Amniotic epithelial cell (primary cell): Measurements from ENCODE around the gene CDH4.

Experiments
- DNase-seq: peaks from one replicate; pipeline ENCODE4 v3.0.0-alpha.2; 2010; ENCODE audit warnings: low read depth

The CDH4 gene

GRCh38 chr20:61693055-61693600 is 441.1 kb downstream of the CDH4 start:
- DNase-seq: no peak

- no peak for DNase-seq
Observed at GRCh38 chr20:61694682-61695081, 442.6 kb downstream of the CDH4 start.

- DNase-seq: no peak
Observed at GRCh38 chr20:61695741-61696140, 443.7 kb downstream of the CDH4 start.

GRCh38 chr20:61696181-61696735 is 444.2 kb downstream of the CDH4 start:
- no peak for DNase-seq

- DNase-seq: no peak
Observed at GRCh38 chr20:61697666-61698597, 445.9 kb downstream of the CDH4 start.

GRCh38 chr20:61698598-61699494 is 446.8 kb downstream of the CDH4 start:
- DNase-seq: no peak

GRCh38 chr20:61699495-61700374 is 447.7 kb downstream of the CDH4 start:
- DNase-seq: no peak

- no peak for DNase-seq
Observed at GRCh38 chr20:61700595-61701140, 448.6 kb downstream of the CDH4 start.

GRCh38 chr20:61701401-61701800 is 449.3 kb downstream of the CDH4 start:
- DNase-seq: no peak

GRCh38 chr20:61701802-61702201 is 449.7 kb downstream of the CDH4 start:
- no peak for DNase-seq

GRCh38 chr20:61702246-61702645 is 450.2 kb downstream of the CDH4 start:
- no peak for DNase-seq

- DNase-seq: no peak
Observed at GRCh38 chr20:61704661-61705060, 452.6 kb downstream of the CDH4 start.

GRCh38 chr20:61705386-61706258 is 453.6 kb downstream of the CDH4 start:
- no peak for DNase-seq

GRCh38 chr20:61706259-61706961 is 454.3 kb downstream of the CDH4 start:
- no peak for DNase-seq

GRCh38 chr20:61708891-61709290 is 456.8 kb downstream of the CDH4 start:
- DNase-seq: no peak

GRCh38 chr20:61710108-61710507 is 458.0 kb downstream of the CDH4 start:
- no peak for DNase-seq

GRCh38 chr20:61712688-61713087 is 460.6 kb downstream of the CDH4 start:
- no peak for DNase-seq

- DNase-seq: no peak
Observed at GRCh38 chr20:61718361-61719005, 466.4 kb downstream of the CDH4 start.
